G401 (cell line): ENCODE results near the gene C20orf204. TPM values are rescaled to one million over a fixed set of nuclear protein-coding genes. Genes with fewer than 3 reads are reported as not detected.
A peak's percentile ranks its signal among the peaks of the same experiment; 100 is the strongest.
"Not testable (repeated sequence)": the region's sequence is repeated elsewhere in the genome, so short reads cannot be mapped to it uniquely, and the experiment has no call there.

Experiments
- DNase-seq: peaks from one replicate; pipeline ENCODE4 v3.0.0-alpha.2; 2015; ENCODE audit warnings: low spot score
- in situ Hi-C: cut with HindIII; loops from 2 replicates; pipeline ENCODE4 v1.10.0; 2016; ENCODE audit warnings: low sequenced_read_pairs, mixed read lengths
- total RNA-seq: library from RNA; depleted of rRNA; stranded (reverse); fragments of >200 nt; shearing (Covaris generic); gene quantifications from 2 replicates; pipeline ENCODE4 v1.2.3, GENCODE V29; 2014; rRNA removed

C20orf204 gene, protein sequence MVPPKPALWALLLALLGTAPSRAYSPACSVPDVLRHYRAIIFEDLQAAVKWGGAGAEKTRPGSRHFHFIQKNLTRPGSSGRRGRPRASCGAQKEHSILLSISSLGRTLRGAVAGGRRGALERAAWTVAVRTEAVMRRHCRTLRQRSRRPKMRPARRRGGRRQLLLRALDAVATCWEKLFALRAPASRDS
- 0.81 and 1.8 TPM in 2 replicates for total RNA-seq

DNA sequence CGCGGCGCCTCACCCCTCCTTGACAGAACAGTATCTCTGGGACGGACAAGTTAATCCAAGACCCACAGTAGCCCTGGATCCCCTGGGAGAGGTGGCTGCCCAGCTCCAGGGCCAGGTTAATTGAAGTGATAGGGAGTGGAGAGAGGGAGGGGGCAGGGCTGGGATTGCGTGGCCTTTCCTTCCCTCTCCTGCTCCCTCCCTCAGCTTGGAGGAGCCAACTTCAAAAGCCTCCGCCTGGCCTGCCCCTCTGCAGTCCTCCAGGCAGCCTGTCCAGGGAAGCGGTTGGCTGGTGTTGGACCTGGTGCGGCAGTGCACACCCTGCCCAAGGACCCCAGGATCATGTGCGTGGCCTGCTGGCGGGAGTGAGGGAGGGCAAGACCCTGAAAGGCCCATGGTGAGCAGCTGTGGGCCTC, at the start of gene C20orf204:
TSS of gene C20orf204 (plus strand) at position 250 of the 413 bp plus-strand sequence. CDS start at position 392, 142 bp downstream.
- in situ Hi-C loops, result no loop called here
- DNase-seq, result no peak

DNA sequence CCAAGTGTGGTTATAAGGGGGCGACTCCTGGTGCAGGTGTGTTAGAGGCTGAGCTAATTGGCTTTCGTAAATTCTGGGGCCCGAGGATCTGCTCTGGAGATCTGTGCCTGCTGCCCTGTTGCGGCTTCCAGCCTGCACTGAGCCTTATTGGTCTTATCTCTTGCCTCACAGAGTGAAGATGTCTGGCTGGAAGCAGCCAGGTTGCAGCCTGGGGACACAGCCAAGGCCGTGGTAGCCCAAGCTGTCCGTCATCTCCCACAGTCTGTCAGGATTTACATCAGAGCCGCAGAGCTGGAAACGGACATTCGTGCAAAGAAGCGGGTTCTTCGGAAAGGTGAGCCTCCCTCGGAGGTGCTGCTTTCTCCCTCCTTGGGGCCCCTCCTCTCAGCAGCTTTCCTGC, 35.1 kb upstream of the C20orf204 start:
- in situ Hi-C loops, result no loop called here
- peak; percentile 96 for DNase-seq

DNA sequence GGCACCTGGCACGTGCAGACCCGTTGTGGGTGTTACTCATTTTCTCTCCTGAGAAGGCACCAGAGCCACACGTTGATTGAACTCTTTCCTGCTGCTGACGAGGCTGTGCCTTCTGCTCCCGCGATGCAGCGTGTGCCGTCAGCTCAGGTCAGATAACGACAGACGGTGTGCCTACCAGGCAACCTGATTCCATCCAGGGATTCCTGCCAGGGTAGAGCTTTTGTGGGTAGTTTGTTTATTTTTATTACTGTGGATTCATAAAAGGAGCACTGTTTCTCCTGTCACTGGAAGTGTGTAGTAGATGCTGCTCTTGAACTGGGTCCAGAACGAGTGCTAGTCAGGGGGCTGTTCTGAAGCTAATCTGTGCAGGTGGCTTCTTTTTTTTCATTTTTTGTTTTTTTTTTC, 34.4 kb upstream of the C20orf204 start:
- in situ Hi-C loops, result no loop called here
- DNase-seq, result peak; percentile 99

DNA sequence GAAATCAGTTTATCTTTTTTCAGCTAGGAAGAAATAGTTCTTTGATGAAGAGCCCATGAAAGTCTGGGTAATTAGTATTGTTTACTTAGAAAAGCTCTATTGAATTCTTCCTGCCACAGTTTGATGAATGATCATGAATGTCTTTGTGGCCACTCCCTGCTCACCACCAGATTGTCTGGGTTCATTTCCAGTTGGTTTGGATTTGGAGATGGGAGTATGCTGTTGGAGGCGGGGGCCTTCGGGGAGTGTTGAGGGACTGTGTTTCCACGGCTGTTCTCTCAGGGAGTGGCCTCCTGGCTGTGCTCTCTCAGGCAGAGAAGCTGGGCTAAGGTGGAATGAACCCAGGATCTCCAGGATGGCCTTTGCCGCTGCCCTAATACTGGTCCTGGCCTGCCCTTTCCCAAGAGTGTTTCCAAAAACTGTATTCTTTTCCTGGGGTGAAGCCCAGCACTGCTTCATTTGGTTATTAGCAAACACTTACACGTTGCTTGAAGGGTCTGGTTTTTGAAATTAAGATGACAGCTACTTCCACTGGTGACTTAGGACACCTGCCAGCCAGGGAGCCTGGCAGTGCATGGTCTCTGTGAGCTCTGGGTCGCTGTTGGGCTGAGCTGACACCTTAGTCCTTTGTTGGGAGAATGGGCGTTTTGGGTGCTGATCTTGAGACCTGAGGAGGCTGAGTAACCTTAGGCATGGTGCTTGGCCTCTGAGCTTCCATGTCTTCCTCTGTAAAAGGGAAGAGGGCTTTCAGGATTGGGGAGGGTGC, 31.8 kb upstream of the C20orf204 start:
- in situ Hi-C loops, result no loop called here
- no peak for DNase-seq

DNA sequence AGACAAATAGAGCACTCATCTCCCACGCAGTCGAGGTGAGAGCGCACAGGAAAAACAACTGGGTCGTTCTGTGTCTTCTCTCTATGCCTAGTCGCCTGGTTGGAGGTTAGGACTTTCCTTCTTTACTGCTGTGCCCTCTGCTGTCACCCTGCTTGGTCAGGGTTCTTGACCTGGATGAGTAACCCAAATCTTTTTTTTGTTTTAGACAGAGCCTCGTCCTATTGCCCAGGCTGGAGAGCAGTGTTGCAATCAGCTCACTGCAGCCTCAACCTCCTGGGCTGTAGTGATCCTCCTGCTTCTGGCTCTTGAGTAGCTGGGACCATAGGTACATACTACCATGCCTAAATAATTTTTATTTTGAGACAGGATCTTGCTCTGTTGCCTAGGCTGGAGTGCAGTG, 30.6 kb upstream of the C20orf204 start:
- in situ Hi-C loops, result no loop called here
- no peak for DNase-seq

DNA sequence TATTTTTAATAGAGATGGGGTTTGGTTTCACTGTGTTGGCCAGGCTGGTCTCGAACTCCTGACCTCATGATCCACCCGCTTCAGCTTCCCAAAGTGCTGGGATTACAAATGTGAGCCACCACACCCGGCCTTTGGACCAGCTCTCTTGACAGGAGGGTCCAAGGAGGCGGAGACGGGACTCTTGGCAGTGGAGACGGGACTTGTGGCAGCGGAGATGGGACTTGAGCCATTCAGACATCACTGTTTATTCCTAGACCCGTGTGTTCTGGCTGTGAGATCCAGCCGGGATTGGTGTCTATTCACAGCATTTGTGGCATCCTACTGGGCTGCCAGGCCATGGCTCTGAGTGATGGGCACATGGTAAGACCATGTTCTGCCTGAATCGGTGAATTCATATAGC, 29.5 kb upstream of the C20orf204 start:
- DNase-seq, result peak; percentile 51
- in situ Hi-C loops, result no loop called here

DNA sequence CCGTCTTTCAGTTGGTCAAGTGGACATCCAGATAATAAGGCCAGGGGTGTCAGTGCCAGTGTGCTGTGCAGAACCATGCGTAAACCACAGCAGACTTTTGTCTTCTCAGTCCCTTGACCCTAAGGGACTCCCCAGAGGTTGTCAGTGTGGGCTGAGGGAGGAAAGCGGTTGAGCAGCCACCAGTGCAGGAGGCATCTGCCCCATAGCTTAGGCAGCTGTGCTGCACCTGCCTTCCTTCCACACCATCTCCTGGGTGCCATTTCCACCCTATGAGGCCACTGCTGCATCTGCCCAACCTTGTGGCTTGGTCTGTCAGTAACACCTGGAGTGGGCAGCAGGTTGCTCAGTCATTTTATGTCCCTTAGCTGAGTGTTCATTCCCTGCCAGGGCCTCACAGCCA, 29.1 kb upstream of the C20orf204 start:
- DNase-seq, result no peak
- in situ Hi-C loops, result no loop called here

DNA sequence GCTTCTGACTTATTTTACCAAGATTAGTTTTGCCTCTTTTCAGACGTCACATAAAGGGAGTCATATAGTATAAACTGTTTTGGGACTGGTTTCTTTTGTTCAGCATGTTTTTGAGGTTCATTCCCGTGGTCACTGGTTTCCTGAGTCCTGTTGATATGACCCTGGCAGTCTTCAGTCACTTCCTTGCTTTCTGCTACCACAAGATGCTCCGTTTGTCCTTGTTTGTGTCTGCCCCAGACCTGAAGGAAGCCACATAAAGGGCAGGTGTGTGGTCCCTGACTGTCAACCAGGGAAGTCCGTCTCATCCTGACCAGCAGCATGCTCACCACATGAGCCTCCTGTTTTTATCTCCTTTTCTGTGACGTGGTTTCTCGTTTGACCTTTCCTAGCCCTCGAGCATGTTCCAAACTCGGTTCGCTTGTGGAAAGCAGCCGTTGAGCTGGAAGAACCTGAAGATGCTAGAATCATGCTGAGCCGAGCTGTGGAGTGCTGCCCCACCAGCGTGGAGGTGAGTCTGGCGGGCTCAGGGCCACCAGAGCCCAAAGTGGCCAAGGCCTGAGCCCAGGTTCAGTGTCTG, 26.1 kb upstream of the C20orf204 start:
- in situ Hi-C loops, result no loop called here
- no peak for DNase-seq

DNA sequence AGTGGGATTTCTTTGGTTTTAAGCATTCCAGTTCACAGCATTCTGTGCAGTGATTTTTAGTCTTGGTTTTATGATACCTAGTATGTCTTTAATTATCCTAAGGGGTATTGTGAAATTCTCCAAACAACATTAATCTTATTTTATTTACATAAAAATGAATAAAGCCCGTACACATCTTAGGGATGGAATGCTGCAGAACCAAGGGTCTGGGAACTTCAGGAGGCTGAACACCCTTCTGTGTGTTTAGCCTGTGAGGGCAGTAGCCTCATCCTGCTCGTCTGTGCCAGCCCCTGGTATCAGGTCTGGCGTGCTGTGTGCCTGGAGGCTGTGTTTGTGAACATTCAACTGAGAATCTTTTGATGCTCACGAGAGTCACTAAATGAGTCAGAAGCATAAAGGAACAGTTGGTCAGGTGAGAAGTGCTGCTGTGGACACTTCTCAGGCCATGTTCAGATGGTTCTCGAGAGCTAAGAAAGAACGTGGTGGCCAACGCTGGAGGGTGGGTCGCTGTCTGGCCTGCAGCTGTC, 25.2 kb upstream of the C20orf204 start:
- no peak for DNase-seq
- in situ Hi-C loops, result no loop called here

DNA sequence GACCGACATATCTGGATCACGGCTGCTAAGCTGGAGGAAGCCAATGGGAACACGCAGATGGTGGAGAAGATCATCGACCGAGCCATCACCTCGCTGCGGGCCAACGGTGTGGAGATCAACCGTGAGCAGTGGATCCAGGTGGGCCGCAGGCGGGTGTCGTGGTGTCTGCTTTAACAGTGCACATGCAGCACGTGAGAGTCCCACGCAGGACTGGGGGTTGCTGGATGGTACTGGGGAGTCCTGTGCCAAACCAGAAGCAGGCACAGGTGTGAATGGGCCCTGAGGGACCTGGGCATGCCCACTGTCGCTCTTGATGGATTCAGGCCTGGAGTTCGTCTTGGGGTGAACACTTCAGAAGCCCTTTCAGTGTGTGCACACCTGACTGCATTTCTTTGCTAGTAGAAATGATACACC, 24.6 kb upstream of the C20orf204 start:
- no peak for DNase-seq
- in situ Hi-C loops, result no loop called here

DNA sequence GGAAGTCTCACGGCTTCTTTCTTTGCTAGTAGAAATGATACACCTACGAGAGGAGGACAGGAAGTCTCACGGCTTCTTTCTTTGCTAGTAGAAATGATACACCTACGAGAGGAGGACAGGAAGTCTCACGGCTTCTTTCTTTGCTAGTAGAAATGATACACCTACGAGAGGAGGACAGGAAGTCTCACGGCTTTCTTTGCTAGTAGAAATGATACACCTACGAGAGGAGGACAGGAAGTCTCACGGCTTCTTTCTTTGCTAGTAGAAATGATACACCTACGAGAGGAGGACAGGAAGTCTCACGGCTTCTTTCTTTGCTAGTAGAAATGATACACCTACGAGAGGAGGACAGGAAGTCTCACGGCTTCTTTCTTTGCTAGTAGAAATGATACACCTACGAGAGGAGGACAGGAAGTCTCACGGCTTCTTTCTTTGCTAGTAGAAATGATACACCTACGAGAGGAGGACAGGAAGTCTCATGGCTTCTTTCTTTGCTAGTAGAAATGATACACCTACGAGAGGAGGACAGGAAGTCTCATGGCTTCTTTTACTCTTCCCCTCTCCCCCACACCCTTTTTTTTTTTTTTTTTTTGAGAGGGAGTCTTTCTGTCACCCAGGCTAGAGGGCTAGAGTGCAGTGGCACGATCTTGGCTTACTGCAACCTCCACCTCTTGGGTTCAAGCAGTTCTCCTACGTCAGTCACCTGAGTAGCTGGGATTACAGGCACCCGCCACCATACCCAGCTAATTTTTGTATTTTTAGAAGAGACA, 23.4 kb upstream of the C20orf204 start:
- DNase-seq, in situ Hi-C loops: not testable (repeated sequence)

DNA sequence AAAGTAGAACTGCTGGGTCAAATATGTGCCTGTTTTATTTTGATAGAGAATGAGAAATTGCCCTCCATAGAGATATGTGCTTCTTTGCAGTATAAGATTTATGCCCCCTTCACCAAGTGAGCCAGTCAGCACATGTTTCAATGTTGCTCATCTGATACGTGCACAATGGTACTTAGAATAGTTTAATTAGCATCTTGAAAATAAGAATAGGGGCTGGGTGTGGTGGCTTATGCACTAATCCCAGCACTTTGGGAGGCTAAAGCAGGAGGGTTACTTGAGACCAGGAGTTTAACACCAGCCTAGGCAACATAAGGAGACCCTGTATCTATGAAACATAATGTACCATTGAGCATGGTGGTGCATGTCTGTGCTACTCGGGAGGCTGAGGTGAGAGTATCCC, 20.3 kb upstream of the C20orf204 start:
- in situ Hi-C loops, result no loop called here
- DNase-seq, result no peak

DNA sequence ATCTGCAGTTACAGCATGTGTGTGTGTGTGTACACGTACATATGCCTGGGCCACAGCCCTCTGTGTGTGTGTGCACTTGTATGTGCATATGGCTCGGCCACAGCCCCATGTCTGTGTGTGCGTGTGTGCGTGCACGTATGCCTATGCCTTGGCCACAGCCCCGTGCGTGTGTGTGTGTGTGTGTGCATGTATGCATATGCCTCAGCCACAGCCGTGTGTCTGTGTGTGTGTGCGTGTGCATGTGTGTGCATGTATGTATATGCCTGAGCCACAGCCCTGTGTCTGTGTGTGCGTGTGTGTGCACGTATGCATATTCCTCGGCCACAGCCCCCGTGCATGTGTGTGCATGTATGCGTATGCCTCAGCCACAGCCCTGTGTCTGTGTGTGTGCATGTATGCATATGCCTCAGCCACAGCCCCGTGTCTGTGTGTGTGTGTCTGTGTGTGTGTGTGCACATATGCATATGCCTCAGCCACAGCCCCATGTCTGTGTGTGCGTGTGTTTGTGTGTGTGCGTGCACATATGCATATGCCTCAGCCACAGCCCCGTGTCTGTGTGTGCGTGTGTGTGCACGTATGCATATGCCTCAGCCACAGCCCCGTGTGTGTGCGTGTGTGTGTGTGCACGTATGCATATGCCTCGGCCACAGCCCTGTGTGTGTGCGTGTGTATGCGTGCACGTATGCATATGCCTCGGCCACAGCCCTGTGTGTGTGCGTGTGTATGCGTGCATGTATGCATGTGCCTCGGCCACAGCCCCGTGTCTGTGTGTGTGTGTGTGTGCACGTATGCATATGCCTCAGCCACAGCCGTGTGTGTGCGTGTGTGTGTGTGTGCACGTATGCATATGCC, 14.6 kb upstream of the C20orf204 start:
- DNase-seq, result no peak
- in situ Hi-C loops, result no loop called here

DNA sequence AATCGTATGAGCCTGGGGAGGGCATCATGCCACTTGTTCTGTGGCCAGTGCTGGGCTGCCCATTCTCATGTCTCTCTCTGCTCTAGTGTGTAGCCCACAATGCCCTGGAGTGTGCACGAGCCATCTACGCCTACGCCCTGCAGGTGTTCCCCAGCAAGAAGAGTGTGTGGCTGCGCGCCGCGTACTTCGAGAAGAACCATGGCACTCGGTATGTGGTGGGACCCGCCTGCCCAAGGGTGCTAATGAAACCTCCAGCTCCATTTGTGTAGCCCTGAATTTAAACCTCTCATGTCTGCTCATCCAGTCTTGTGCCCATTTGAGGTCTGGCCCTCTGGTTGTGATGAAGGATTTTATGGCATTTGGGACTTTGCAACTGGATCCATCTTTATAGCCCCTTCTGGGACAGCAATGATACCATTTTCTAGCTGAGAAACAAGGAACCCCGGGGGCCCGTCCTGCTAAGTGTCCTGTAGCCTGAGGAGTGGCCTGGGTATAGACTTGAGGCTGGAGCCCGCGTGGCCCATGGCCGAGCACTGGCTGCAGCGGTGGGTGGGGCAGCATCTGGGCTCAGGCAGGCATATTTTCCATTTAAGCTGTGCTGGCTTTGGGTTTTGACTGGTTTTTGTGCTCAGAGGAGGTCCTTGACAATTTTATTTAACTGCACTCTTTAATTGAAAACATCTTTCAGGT, 13.2 kb upstream of the C20orf204 start:
- DNase-seq, result no peak
- in situ Hi-C loops, result no loop called here

DNA sequence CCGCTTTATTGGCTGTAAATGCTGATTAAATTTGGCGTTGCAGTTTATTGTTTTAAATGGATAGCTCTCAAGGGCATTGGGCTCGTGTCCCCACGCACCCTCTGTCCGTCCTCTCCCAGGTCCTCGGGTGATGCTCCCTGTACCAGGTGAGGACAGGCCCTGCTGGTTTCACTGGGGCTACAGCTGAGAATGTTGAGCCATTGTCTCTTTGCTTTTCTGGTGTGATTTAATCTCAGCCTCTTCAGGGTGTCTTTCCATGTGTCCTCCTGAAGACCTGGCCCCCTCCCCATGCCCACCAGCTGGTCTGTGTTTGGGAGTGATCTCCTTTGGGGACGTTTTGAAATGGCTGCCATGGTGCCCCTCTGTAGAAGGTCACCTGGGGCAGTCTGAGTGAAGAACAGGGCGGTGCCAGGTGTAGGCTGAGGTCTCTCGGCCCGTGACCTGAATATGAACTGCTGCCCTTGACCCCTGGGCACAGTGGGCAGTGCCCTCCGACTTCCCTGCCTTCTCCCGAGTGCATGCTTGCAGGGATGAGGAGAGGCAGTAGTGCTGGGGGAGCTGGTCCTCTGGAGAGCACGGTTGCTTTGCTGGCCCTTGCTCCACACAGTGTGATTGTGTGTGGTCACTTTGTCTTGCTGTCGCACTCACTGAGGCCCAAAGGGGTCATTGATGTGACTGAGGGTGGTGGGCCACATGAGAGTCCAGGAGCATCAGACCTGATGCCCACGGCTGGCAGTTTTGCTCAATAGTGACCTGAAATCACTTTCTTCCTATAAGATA, 12.4 kb upstream of the C20orf204 start:
- in situ Hi-C loops, result no loop called here
- DNase-seq, result no peak

DNA sequence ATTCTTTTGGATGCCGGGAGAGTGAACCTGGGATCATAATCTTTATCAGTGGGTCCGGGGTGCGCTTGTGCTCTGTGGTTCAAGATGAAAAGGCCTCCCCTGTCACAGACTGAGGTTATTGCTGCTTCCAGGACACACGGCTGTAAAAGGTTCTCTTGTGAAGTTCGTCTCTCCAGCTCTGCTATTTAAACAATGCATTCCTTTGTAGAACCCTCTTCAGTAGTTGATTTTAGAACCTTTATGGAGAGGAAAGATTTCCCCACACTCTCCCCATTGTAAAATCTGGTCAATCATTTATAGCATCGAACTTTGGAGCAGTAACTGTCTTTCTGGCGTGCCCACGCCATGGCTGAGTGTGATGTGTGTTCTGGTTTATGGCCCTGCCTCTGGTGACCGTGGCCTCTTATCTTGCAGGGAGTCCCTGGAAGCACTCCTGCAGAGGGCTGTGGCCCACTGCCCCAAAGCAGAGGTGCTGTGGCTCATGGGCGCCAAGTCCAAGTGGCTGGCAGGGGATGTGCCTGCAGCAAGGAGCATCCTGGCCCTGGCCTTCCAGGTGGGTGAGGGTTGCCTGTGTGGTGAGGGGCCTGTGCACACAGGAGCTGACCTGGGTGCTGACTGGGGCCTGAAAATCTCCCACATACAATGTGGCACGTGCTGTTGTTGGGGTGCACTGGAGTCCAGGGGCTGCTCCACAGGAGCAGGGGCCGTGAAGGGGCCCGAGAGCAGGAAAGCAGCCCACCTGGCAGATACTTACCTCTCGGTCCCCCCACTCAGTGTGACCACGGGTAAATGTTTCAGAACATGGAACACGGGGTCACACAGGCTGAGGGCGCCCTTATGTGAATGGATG, 11.6 kb upstream of the C20orf204 start:
- DNase-seq, result no peak
- in situ Hi-C loops, result no loop called here
